Caco-2 (cell line): Measurements from ENCODE around the gene CA12. TPM values are rescaled to one million over a fixed set of nuclear protein-coding genes. Genes with fewer than 3 reads are reported as not detected.

Experiments
- BruUV-seq: library from RNA; stranded (reverse); fragments of 400-500 nt; replicated peaks from 2 replicates; lab custom pipeline; 2021; lab: Mats Ljungman, UMichigan
- CTCF ChIA-PET: fragments of 300-600 bp; sonication (Branson Sonifier 250); formaldehyde crosslinking; loops from one replicate; lab custom pipeline; 2022; ENCODE audit warnings: antibody characterized with exemption; lab: Charles Lee
- POLR2A ChIA-PET: fragments of 300-600 bp; sonication (Branson Sonifier 250); formaldehyde crosslinking; loops from one replicate; lab custom pipeline; 2022; ENCODE audit warnings: antibody characterized with exemption; lab: Charles Lee
- DNase-seq, 2 experiments: peaks; one replicate each; pipeline versions ENCODE4 v3.0.0 to v3.0.0-alpha.2; 2020 to 2022
- H3K27me3 ChIP-seq: replicated peaks from 2 replicates; pipeline ENCODE4 v1.6.0; 2011; ENCODE audit warnings: low read length; ENCODE audit not compliant: control insufficient read depth, insufficient read depth
- H3K36me3 ChIP-seq: 2 replicates; pipeline ENCODE4 v1.5.1; 2011; ENCODE audit warnings: low read length; ENCODE audit not compliant: control insufficient read depth, insufficient read depth
- H3K4me1 ChIP-seq: fragments of 250-450 bp; sonication (Bioruptor Pico); 2 replicates; pipeline ENCODE4 v1.5.1; 2020; ENCODE audit warnings: mild to moderate bottlenecking
- H3K4me3 ChIP-seq: 2 replicates; pipeline ENCODE4 v1.5.1; 2011; ENCODE audit warnings: low read depth, mild to moderate bottlenecking, control low read depth, low read length
- H3K9me3 ChIP-seq: fragments of 250-450 bp; sonication (Bioruptor Pico); 2 replicates; pipeline ENCODE4 v1.5.1; 2020; ENCODE audit warnings: mild to moderate bottlenecking, moderate library complexity
- H3K27ac Mint-ChIP-seq: one replicate; pipeline ENCODE4 v1.8.0; 2022; ENCODE audit warnings: mixed read lengths; ENCODE audit not compliant: unreplicated experiment
- H3K27me3 Mint-ChIP-seq: one replicate; pipeline ENCODE4 v1.8.0; 2022; ENCODE audit warnings: mixed read lengths; ENCODE audit not compliant: insufficient read depth, unreplicated experiment
- H3K36me3 Mint-ChIP-seq: one replicate; pipeline ENCODE4 v1.8.0; 2022; ENCODE audit warnings: mild to moderate bottlenecking, mixed read lengths; ENCODE audit not compliant: insufficient read depth, unreplicated experiment
- H3K4me1 Mint-ChIP-seq: one replicate; pipeline ENCODE4 v1.8.0; 2022; ENCODE audit warnings: low read depth, mixed read lengths; ENCODE audit not compliant: unreplicated experiment
- H3K4me3 Mint-ChIP-seq: one replicate; pipeline ENCODE4 v1.8.0; 2022; ENCODE audit warnings: mild to moderate bottlenecking, moderate library complexity, mixed read lengths; ENCODE audit not compliant: unreplicated experiment
- H3K9me3 Mint-ChIP-seq: one replicate; pipeline ENCODE4 v1.8.0; 2022; ENCODE audit warnings: mixed read lengths; ENCODE audit not compliant: unreplicated experiment
- CTCF ChIP-seq, 2 experiments: fragments of 200-600 bp in 1 of 2; IDR thresholded peaks; 1 replicate in 1 of 2; 2 replicates in 1 of 2; pipeline versions ENCODE4 v1.5.1 to v1.8.0; 2011 to 2022; ENCODE audit warnings: antibody characterized with exemption in 1 of 2, control low read depth in 1 of 2, inconsistent platforms in 1 of 2, low read depth in 1 of 2, low read length in 1 of 2, mild to moderate bottlenecking in 1 of 2, moderate library complexity in 1 of 2; ENCODE audit not compliant: insufficient read depth in 1 of 2, severe bottlenecking in 1 of 2, unreplicated experiment in 1 of 2
- intact Hi-C: fragments of 100-400 bp; cut with micrococcal nuclease; formaldehyde crosslinking; loops from one replicate; pipeline ENCODE4 v1.10.0; 2022; ENCODE audit not compliant: unreplicated experiment
- total RNA-seq: library from RNA; stranded (reverse); gene quantifications from 2 replicates; pipeline ENCODE4 v1.2.3, GENCODE V29; 2022

CA12 gene
- total RNA-seq, 1 experiment from 2014 or later, result 1.0 TPM

GRCh38 chr15:63339836-63340235 lies 41.8 kb downstream of the CA12 start:
- H3K9me3 Mint-ChIP-seq, result no peaks in the 10 kb centered on the region
- CTCF ChIA-PET, result no interaction called here
- no peak overlapping the region for H3K27ac Mint-ChIP-seq
- no peak overlapping the region for H3K4me3 Mint-ChIP-seq
- H3K36me3 Mint-ChIP-seq, result no peaks in the 10 kb centered on the region
- POLR2A ChIA-PET, result no interaction called here
- Histone ChIP-seq H3K27me3 (no peaks in the 10 kb centered on the region), H3K4me1 (no peaks in the 10 kb centered on the region), H3K9me3 (no peaks in the 10 kb centered on the region), H3K36me3 (no peaks in the 10 kb centered on the region), H3K4me3 (no peak overlapping the region)
- DNase-seq, result no peak
- intact Hi-C loops, result no loop called here
- TF ChIP-seq CTCF (IDR thresholded peaks at IDR 0.05; ENCODE audit: insufficient read depth in 1 of 2, low read depth in 1 of 2, low read length in 1 of 2, severe bottlenecking in 1 of 2, unreplicated experiment in 1 of 2), result no peak
- no TSS peak for BruUV-seq
- no peaks in the 10 kb centered on the region for H3K27me3 Mint-ChIP-seq
- no peaks in the 10 kb centered on the region for H3K4me1 Mint-ChIP-seq

GRCh38 chr15:63339006-63339766 lies 42.5 kb downstream of the CA12 start:
- Mint-ChIP-seq H3K9me3 (no peaks in the 10 kb centered on the region), H3K4me1 (no peaks in the 10 kb centered on the region), H3K27ac (no peak overlapping the region), H3K36me3 (no peaks in the 10 kb centered on the region), H3K4me3 (no peak overlapping the region), H3K27me3 (no peaks in the 10 kb centered on the region)
- intact Hi-C loops, result no loop called here
- Histone ChIP-seq H3K36me3 (no peaks in the 10 kb centered on the region), H3K4me1 (no peaks in the 10 kb centered on the region), H3K4me3 (no peak overlapping the region), H3K27me3 (no peaks in the 10 kb centered on the region), H3K9me3 (no peaks in the 10 kb centered on the region)
- ChIA-PET CTCF (no interaction called here), POLR2A (no interaction called here)
- no TSS peak for BruUV-seq
- no peak for DNase-seq
- no peak for TF ChIP-seq CTCF (IDR thresholded peaks at IDR 0.05; ENCODE audit: insufficient read depth in 1 of 2, low read depth in 1 of 2, low read length in 1 of 2, severe bottlenecking in 1 of 2, unreplicated experiment in 1 of 2)

DNA sequence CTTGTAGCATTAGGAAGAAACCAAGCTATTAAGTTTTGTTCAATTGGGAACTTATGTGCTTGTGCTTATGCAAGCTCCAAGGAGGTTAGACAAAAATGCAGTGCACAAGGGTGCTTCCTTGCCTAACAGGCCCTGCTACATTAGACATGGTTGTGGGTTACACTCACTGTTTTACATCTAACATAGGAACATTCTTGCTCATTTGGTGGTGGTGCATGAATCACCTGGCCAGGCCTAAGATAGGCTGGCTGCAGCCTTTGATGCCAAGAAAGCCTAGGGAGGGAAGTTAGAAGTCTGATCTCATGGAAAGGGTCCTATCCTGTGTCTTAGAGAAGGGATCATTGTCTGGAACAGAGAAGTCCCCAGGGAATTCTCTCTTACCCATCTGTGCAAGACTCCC lies 43.5 kb downstream of the CA12 start:
- no peaks in the 10 kb centered on the region for H3K36me3 Mint-ChIP-seq
- intact Hi-C loops, result no loop called here
- H3K4me1 Mint-ChIP-seq, result no peaks in the 10 kb centered on the region
- Histone ChIP-seq H3K4me1 (no peaks in the 10 kb centered on the region), H3K36me3 (no peaks in the 10 kb centered on the region), H3K9me3 (no peaks in the 10 kb centered on the region), H3K4me3 (no peak overlapping the region), H3K27me3 (no peaks in the 10 kb centered on the region)
- ChIA-PET POLR2A (no interaction called here), CTCF (no interaction called here)
- no TSS peak for BruUV-seq
- no peak for DNase-seq
- H3K4me3 Mint-ChIP-seq, result no peak overlapping the region
- no peaks in the 10 kb centered on the region for H3K9me3 Mint-ChIP-seq
- no peak for TF ChIP-seq CTCF (IDR thresholded peaks at IDR 0.05; ENCODE audit: insufficient read depth in 1 of 2, low read depth in 1 of 2, low read length in 1 of 2, severe bottlenecking in 1 of 2, unreplicated experiment in 1 of 2)
- H3K27me3 Mint-ChIP-seq, result no peaks in the 10 kb centered on the region
- no peak overlapping the region for H3K27ac Mint-ChIP-seq
